Liver (tissue), 9 donors: ENCODE results near the gene GJC1. TPM values are rescaled to one million over a fixed set of nuclear protein-coding genes. Genes with fewer than 3 reads are reported as not detected.

ENCODE experiments used
- DNase-seq: peaks from one replicate; pipeline ENCODE4 v3.0.0-alpha.2; 2017; ENCODE audit warnings: low spot score
- H3K27ac ChIP-seq, 2 donors: one replicate each; pipeline ENCODE4 v1.7.0; 2013; ENCODE audit warnings: inconsistent platforms in 2 of 2, low read length in 2 of 2, control low read depth in 1 of 2, low read depth in 1 of 2, mild to moderate bottlenecking in 1 of 2
- H3K27me3 ChIP-seq, 4 donors: one replicate each; pipeline versions ENCODE4 v1.6.1 to v1.7.0; 2013; ENCODE audit warnings: low read length in 3 of 4, inconsistent platforms in 1 of 4, mild to moderate bottlenecking in 1 of 4, moderate library complexity in 1 of 4; ENCODE audit not compliant: control insufficient read depth in 4 of 4, insufficient read depth in 4 of 4
- H3K36me3 ChIP-seq, 4 donors: one replicate each; pipeline versions ENCODE4 v1.6.1 to v1.7.0; 2013; ENCODE audit warnings: low read length in 3 of 4, mild to moderate bottlenecking in 3 of 4, low read depth in 1 of 4, moderate library complexity in 1 of 4; ENCODE audit not compliant: control insufficient read depth in 4 of 4, insufficient read depth in 3 of 4
- H3K4me1 ChIP-seq, 4 donors: one replicate each; pipeline versions ENCODE4 v1.6.1 to v1.7.0; 2013; ENCODE audit warnings: low read length in 3 of 4, mild to moderate bottlenecking in 3 of 4, moderate library complexity in 1 of 4; ENCODE audit not compliant: control insufficient read depth in 4 of 4, insufficient read depth in 4 of 4
- H3K4me3 ChIP-seq, 3 donors: one replicate each; pipeline versions ENCODE4 v1.6.1 to v1.7.0; 2013; ENCODE audit warnings: low read length in 3 of 3, control low read depth in 1 of 3, low read depth in 1 of 3, mild to moderate bottlenecking in 1 of 3
- H3K9ac ChIP-seq, 2 donors: one replicate each; pipeline ENCODE4 v1.7.0; 2013; ENCODE audit warnings: low read length in 2 of 2, mild to moderate bottlenecking in 2 of 2, moderate library complexity in 2 of 2, control low read depth in 1 of 2, low read depth in 1 of 2
- H3K9me3 ChIP-seq, 4 donors: one replicate each; pipeline versions ENCODE4 v1.6.1 to v1.7.0; 2013; ENCODE audit warnings: low read length in 3 of 4; ENCODE audit not compliant: control insufficient read depth in 4 of 4
- ATF3 ChIP-seq: IDR thresholded peaks from 2 replicates; pipeline ENCODE4 v1.6.1; 2016; ENCODE audit warnings: antibody characterized with exemption
- CTCF ChIP-seq: fragments of 150-350 bp; IDR thresholded peaks from 2 replicates; pipeline ENCODE4 v1.5.1; 2017; ENCODE audit warnings: improper control_type of control experiment, low read depth, low read length; ENCODE audit not compliant: missing input control
- EGR1 ChIP-seq, 2 donors: IDR thresholded peaks; 2 replicates each; pipeline ENCODE4 v1.6.1; 2016 to 2018; ENCODE audit warnings: antibody characterized with exemption in 2 of 2, low read depth in 2 of 2
- FOXA1 ChIP-seq: IDR thresholded peaks from 2 replicates; pipeline ENCODE4 v1.6.1; 2016; ENCODE audit warnings: antibody characterized with exemption
- FOXA2 ChIP-seq: IDR thresholded peaks from 2 replicates; pipeline ENCODE4 v1.6.1; 2016; ENCODE audit warnings: antibody characterized with exemption
- GABPA ChIP-seq, 2 donors: IDR thresholded peaks in 1 of 2; conservative IDR thresholded peaks in 1 of 2; 2 replicates each; pipeline ENCODE4 v1.6.1; 2016; ENCODE audit warnings: antibody characterized with exemption in 2 of 2, mild to moderate bottlenecking in 1 of 2, moderate library complexity in 1 of 2
- HNF4A ChIP-seq, 2 donors: conservative IDR thresholded peaks; 2 replicates each; pipeline ENCODE4 v1.6.1; 2016; ENCODE audit warnings: antibody characterized with exemption in 2 of 2, mild to moderate bottlenecking in 2 of 2
- HNF4G ChIP-seq: IDR thresholded peaks from 2 replicates; pipeline ENCODE4 v1.6.1; 2016; ENCODE audit warnings: antibody characterized with exemption
- JUND ChIP-seq, 2 donors: IDR thresholded peaks; 2 replicates each; pipeline ENCODE4 v1.6.1; 2016; ENCODE audit warnings: antibody characterized with exemption in 2 of 2
- NR2F2 ChIP-seq: IDR thresholded peaks from 2 replicates; pipeline ENCODE4 v1.6.1; 2016; ENCODE audit warnings: antibody characterized with exemption
- RAD21 ChIP-seq, 2 donors: IDR thresholded peaks; 2 replicates each; pipeline ENCODE4 v1.6.1; 2016; ENCODE audit warnings: antibody characterized with exemption in 2 of 2, mild to moderate bottlenecking in 2 of 2
- REST ChIP-seq: IDR thresholded peaks from 2 replicates; pipeline ENCODE4 v1.6.1; 2016; ENCODE audit warnings: antibody characterized with exemption, mild to moderate bottlenecking
- RXRA ChIP-seq, 2 donors: IDR thresholded peaks; 2 replicates each; pipeline ENCODE4 v1.6.1; 2017 to 2018; ENCODE audit warnings: antibody characterized with exemption in 2 of 2, mild to moderate bottlenecking in 1 of 2
- SP1 ChIP-seq: IDR thresholded peaks from 2 replicates; pipeline ENCODE4 v1.6.1; 2018; ENCODE audit warnings: antibody characterized with exemption, mild to moderate bottlenecking
- TAF1 ChIP-seq: conservative IDR thresholded peaks from 2 replicates; pipeline ENCODE4 v1.6.1; 2016; ENCODE audit warnings: antibody characterized with exemption, mild to moderate bottlenecking
- YY1 ChIP-seq: IDR thresholded peaks from 2 replicates; pipeline ENCODE4 v1.6.1; 2016; ENCODE audit warnings: antibody characterized with exemption, mild to moderate bottlenecking
- WGBS: extraction: QIAGEN DNeasy Blood & Tissue Kit; methylation state at CpG from one replicate; pipeline ENCODE4 v1.1.7; 2013; 5-methylcytosine and 5-hydroxymethylcytosine counted together
- polyA plus RNA-seq, 2 donors: library from polyadenylated mRNA; stranded (reverse) in 1 of 2; unstranded in 1 of 2; fragments of 200-250 nt in 1 of 2; fragments of >200 nt in 1 of 2; fragmentation: Nextera tagmentation in 1 of 2; extraction: Ambion mirVana in 1 of 2; gene quantifications; one replicate each; pipeline versions ENCODE4 v1.2.1 to v1.2.3, GENCODE V29; 2013 to 2015
- total RNA-seq, 2 donors: library from RNA; depleted of rRNA; stranded (reverse); fragments of >200 nt; gene quantifications; one replicate each; pipeline ENCODE4 v1.2.3, GENCODE V29; 2014
- donor health status: healthy.
- donor health status: healthy.
- donor health status: healthy.
- donor health status: healthy.
- donor health status: healthy.

GJC1 gene
- total and polyA plus RNA-seq, 4 donors = 0.17 to 1.4 (median 0.77) TPM

- Histone ChIP-seq H3K9ac (no peak overlapping the region), H3K27ac (no peak overlapping the region), H3K4me1 (no peaks in the 10 kb centered on the region), H3K27me3 (no peaks in the 10 kb centered on the region), H3K9me3 (no peaks in the 10 kb centered on the region), H3K36me3 (peaks cover 10 to 65% (median 44%) of the 10 kb centered on the region in 4 donors), H3K4me3 (no peak overlapping the region)
- DNase-seq = no peak
- WGBS = 90% methylated on average over 6 of the region's 6 CpGs
- TF ChIP-seq NR2F2 (no peak), SP1 (no peak), YY1 (no peak), HNF4A (conservative IDR thresholded peaks at IDR 0.05) (no peak), GABPA (IDR thresholded peaks at IDR 0.05 in 1 of 2, conservative IDR thresholded peaks at IDR 0.05 in 1 of 2) (no peak), JUND (IDR thresholded peaks at IDR 0.05) (no peak), CTCF (no peak), REST (no peak), RXRA (IDR thresholded peaks at IDR 0.05) (no peak), FOXA1 (no peak), FOXA2 (no peak), ATF3 (no peak), RAD21 (IDR thresholded peaks at IDR 0.05) (no peak), TAF1 (no peak), HNF4G (no peak), EGR1 (IDR thresholded peaks at IDR 0.05; ENCODE audit: low read depth in 2 of 2) (no peak)
Observed at GRCh38 chr17:44879376-44879775, 49.3 kb upstream of the GJC1 start.

GRCh38 chr17:44878627-44879221 lies 48.6 kb upstream of the GJC1 start:
- DNase-seq = peak; percentile 37
- Histone ChIP-seq H3K27ac (no peak overlapping the region), H3K27me3 (no peaks in the 10 kb centered on the region), H3K9ac (no peak overlapping the region), H3K36me3 (peaks cover 14 to 67% (median 48%) of the 10 kb centered on the region in 4 donors), H3K4me3 (no peak overlapping the region), H3K9me3 (no peaks in the 10 kb centered on the region), H3K4me1 (no peaks in the 10 kb centered on the region)
- 60% methylated on average over 6 of the region's 6 CpGs for WGBS
- TF ChIP-seq HNF4G = no peak
- TF ChIP-seq RAD21 (IDR thresholded peaks at IDR 0.05) = peak; percentile 59 to 67
- TF ChIP-seq GABPA (IDR thresholded peaks at IDR 0.05 in 1 of 2, conservative IDR thresholded peaks at IDR 0.05 in 1 of 2) = no peak
- peak; percentile 44 for TF ChIP-seq CTCF
